ENCODE results near the gene KPNA3.
"Not testable (repeated sequence)": the region's sequence is repeated elsewhere in the genome, so short reads cannot be mapped to it uniquely, and the experiment has no call there.

The KPNA3 gene

DNA sequence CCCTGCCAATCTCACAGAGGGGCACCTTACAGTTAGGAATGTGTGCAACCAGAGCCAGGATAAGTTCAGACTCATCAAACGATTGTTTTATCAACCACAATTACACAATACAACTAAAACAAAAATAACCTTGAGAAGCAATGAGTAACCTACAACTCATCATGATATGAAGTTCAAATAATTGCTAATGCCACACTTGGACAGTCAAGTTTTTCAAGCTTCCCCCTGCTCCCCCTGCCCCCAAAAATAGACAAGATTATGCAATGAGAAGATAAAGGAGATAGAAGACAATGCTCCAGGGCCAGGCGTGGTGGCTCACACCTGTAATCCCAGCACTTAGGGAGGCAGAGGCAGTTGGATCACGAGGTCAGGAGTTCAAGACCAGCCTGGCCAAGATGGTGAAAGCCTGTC, 13.6 kb upstream of the KPNA3 start:
- no peak for FAIRE-seq

DNA sequence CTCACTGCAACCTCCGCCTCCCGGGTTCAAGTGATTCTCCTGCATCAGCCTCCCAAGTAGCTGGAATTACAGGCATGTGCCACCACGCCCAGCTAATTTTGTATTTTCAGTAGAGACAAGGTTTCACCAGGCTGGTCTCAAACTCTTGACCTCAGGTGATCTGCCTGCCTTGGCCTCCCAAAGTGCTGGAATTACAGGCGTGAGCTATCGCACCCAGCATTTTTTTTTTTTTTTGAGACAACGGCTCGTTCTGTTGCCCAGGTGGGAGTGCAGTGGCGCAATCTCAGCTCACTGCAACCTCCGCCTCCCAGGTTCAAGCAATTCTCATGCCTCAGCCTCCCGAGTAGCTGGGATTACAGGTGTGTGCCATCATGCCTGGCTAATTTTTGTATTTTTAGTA, 10.6 kb upstream of the KPNA3 start:
- FAIRE-seq = not testable (repeated sequence)

DNA sequence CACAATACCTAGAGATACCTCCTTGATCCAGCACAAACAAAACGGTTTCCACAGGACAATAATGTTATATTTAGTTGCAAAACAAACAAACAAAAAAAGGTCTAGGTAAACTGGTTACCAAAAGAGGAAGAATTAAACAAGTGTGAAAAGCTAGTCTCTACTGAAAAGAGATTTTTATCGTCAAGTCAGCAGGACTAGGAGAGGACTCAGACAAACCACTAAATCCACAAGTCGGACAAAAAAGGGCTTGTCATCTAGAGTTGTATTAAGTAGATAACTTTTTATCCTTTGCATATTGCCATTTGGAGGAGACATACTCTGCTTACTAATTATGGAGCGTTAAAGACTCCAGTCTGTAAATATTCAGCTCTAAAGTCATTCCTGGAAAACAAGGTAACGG, 9.9 kb upstream of the KPNA3 start:
- no peak for FAIRE-seq

DNA sequence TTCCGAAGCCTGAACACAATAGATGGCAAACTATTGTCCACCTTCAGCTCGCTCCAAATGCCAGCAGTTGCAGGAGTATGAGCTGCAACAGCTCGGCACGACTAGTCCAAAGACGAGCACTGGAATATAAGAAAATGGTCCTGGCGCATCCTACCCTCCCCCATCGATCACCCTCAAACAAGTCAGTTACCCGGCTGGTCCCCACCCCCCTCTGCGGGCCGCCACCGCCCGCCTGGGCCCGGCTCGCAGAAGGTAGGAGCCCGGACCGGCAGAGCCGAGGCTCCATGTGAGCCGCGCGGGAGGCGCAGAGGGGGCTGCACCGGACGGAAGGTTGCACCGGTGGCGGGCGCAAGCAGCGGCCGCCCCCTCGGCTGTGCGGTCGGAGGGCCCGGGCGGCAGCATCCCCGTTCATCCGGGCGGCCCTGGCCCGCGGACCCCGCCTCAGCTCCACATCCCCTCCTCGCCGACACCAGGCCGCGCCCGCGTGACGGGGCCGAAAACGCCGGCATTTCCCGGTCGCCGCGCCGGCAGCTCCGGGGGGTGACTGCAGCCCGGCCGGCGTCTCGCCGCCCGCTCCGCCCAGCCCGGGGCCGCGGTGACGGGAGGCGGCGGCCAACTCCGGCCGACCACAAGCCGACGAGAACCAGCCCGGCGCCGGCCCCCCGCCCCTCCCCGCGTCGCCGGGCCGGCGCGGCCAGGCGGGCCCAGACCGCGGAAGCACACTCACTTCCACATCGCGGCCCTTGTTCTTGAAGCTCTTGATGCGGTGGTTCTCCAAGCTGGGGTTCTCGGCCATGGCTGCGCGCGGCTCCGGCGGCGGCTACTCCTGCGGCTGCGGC, 552 bp downstream of the KPNA3 start:
- FAIRE-seq = no peak

DNA sequence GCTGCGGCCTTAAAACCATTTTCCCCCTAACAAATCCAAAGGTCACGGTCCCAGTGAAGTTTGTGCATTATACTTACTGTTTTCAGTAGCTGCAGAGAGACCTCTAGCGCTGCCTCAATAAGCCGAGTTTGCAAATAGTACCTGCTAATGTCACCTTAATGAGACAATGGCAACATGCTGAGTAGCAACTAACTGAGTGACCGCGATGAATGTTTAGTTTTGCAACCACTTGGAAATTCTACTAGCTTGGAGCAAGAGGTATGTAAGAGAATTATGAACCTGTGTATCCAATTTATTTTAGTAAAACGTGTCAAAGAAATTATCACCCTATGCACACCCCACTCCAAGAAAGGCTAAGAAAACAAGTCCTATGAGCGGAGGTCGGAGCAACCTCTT, 1.2 kb downstream of the KPNA3 start:
- FAIRE-seq = no peak

DNA sequence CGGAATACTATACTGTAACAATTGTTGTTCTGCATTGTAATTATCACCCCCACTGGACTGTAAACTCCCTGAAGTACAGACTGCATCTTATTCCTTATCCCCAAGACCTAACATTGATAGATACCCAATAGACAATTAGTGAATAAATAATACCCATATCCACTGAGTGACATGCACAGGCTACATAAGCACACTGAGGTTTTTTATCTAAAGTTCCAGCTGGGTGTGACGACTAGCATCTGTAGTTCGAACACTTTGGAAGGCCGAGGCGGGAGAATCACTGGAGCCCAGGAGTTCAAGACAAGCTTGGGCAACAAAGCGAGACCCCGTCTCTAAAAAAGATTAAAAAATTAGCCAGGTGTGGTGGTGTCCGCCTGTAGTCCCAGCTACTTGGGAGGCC, 2.5 kb downstream of the KPNA3 start:
- no peak for FAIRE-seq

DNA sequence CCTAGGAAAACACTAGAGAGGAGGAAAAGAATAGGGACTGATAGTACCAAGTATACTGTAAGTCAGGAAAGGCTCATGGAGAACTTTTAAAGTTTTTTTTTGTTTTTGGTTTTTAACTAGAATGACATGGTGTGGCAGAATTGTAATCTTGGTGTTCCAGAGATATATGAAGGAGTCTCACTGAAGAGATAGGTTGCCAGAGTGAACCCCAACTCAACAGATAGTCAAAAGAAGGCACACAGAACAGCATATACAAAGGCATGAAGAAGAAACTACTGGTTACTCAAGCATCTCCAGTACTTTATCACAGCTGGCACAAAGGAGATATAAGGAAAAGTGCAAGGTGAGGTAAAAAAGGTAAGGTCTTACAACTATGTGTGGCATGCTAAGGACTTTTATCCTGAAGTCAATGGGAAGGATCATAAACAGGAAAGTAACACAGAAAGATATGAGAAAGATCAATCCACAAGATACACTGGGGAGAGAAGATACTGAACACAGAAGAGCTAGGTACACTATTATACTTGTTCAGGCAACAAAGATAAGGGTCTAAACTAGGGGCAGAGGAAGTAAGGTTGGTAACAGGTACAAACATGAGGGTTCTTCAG, 6.0 kb downstream of the KPNA3 start:
- no peak for FAIRE-seq

GRCh38 chr13:49784886-49785570, 7.5 kb downstream of the KPNA3 start:
- no peak for FAIRE-seq

DNA sequence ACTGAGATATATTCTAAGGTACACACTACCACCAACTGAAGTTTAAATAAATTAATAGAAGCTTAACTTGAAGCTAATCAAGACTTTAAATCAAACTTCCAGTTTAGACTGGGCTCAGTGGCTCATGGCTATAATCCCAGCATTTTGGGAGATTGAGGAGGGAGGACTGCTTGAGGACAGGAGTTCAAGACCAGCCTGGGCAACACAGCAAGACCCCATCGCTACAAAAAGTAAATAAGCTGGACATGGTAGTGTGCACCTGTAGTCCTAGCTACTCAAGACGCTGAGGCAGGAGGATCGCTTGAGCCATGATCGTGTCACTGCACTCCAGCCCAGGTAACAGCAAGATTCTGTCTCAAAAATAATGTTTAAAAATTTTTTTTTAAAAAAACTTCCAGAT, 8.6 kb downstream of the KPNA3 start:
- no peak for FAIRE-seq

- FAIRE-seq = no peak
These were observed 9.7 kb downstream of the KPNA3 start for GRCh38 chr13:49782784-49783183.

DNA sequence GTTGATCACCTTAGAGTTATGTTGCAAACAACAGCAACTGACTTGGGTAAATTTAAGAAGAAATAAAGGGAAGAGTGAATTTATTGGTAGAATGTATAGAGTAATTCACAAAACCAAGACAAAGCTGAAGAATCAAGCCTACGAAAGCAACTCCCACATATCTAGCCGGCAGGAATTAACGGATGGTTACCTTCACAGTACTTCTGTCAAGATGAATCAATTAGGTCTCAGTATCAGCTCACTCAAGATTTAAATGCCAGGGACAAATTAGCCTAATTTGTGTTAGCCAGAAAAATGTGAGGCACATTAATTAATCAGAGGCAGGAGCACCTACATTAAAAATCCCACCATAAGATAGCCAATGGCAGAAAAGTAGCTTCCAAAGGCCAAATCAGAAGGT, 10.7 kb downstream of the KPNA3 start:
- no peak for FAIRE-seq

DNA sequence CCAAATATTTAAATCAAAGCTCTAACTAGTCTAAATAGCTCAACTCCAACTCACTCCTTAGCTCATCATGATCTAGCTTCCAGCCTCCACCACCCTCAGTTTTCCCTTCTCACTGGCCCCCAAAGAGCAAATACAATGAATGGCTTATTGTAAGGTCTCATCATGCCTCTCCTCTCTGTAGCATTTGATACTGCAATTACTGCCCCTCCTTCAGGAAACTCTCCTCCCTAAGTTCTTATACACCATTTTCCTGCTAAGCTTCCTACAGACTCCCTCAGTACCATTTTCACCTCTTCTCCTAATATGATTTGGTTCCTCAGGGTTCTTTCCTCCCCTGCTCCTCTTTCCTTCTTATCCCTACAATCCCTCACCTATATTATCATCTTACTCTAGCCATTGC, 12.8 kb downstream of the KPNA3 start:
- FAIRE-seq = no peak

GRCh38 chr13:49777746-49778614, 14.5 kb downstream of the KPNA3 start:
- FAIRE-seq = no peak

GRCh38 chr13:49776871-49777270, 15.6 kb downstream of the KPNA3 start:
- no peak for FAIRE-seq

DNA sequence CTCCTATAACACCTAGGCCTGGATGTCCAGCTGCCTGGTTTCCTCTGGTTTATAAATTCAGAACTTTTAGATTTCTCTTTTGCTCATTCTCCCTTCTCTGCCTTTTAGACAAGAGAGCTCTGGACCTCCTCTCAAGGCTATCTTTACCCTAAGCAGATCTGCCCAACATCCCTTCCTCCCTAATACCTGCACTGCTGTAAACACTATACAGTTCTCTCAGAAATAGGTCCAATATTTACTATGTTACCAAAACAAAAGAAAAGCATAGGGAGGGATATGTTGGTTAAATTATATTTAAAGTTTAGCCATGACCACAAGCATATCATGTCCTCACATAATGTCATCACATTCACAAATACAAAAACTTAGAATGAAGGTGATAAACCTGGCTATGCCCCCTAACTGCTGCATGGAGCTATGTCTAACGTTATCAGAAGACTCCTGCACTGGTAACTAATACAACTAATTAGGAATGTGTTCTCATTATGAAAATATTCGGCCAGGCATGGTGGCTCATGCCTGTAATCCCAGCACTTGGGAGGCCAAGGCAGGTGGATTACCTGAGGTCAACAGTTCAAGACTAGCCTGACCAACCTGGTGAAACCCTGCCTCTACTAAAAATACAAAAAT, 18.0 kb downstream of the KPNA3 start:
- FAIRE-seq = no peak

DNA sequence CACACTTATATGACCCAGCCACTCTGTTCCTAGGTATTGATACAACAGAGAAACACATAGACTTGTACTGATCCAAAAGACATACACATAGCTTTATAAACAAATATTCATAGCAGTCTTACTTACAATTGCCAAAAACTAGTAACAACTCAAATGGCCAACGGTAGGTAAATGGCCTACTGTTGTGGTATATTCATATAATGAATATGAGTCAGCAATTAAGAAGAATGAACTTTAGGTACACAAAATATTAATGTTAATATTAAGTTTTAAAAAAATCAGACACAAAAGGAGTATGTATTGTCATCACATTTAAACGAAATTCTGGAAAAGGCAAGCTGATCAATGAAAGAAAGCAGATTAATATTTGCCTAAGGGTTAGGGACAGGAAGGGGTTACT, 19.7 kb downstream of the KPNA3 start:
- no peak for FAIRE-seq

GRCh38 chr13:49761811-49762210, 30.7 kb downstream of the KPNA3 start:
- FAIRE-seq = not testable (repeated sequence)

GRCh38 chr13:49760558-49760957, 31.9 kb downstream of the KPNA3 start:
- no peak for FAIRE-seq

GRCh38 chr13:49759503-49759902, 33.0 kb downstream of the KPNA3 start:
- no peak for FAIRE-seq

DNA sequence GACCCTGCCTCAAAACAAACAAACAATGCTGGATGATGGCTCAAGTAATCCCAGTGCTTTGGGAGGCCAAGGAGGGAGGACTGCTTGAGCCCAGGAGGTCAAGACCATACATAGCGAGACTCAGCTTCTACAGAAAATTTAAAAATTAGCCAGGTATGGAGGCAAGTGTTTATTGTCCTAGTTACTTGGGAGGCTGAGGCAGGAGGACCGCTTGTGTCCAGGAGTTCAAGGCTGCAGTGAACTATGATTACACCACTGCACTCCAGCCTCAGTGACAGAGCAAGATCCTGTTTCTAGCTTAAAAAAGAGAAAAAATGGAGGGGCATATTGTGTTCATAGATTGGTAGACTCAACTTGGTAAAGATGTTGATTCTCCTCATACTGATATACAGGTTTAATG, 36.2 kb downstream of the KPNA3 start:
- no peak for FAIRE-seq

DNA sequence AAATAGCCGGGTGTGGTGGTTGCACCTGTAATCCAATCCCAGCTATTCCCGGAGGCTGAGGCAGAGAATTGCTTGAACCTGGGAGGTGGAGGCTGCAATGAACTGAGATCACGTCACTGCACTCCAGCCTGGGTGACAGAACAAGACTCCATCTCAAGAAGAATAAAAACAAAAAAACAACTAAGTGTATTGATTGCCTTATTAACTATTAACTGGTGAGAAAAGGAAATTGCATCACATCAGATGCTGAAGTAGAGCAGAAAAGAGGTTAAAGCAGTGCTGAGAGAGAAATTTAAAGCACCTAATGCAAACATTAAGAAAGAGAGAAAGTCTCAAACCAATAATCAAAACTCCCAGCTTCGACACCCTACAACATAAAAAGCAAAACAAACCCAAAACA, 38.3 kb downstream of the KPNA3 start:
- no peak for FAIRE-seq

DNA sequence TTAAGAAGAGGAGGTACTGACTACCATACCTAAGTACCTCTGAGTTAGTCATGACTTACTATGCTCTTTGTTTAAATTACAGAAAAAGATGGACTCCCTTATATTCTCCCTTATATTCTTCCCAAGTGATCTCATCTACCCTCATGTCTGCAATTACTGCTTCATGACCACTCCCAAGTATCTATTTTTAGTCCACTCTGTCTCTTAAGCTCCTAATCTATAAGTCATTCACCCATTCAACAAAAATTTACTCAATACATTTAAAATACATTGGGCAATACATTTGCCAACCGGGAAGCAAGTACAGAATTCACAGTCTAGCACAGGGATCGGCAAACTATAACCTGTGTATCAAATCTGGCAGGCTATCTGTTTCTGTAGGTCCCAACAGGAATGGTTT, 42.6 kb downstream of the KPNA3 start:
- no peak for FAIRE-seq

- FAIRE-seq = no peak
These were observed 46.4 kb downstream of the KPNA3 start for GRCh38 chr13:49746111-49746510.

All from endometrium (tissue), 2 donors.